Cardiac muscle cell (in vitro differentiated cells and primary cell): ENCODE data around the gene HOXB2. TPM values are rescaled to one million over a fixed set of nuclear protein-coding genes. Genes with fewer than 3 reads are reported as not detected.

Source experiments
- DNase-seq, 2 donors: peaks; one replicate each; pipeline versions ENCODE4 v3.0.0 to v3.0.0-alpha.2; 2010 to 2017; ENCODE audit warnings: low read depth in 1 of 2, low spot score in 1 of 2
- H3K27ac ChIP-seq: fragments of 200-600 bp; sonication (generic); 2 replicates; pipeline ENCODE4 v1.5.1; 2016
- H3K27me3 ChIP-seq: fragments of 200-600 bp; sonication (generic); 2 replicates; pipeline ENCODE4 v1.6.0; 2016; ENCODE audit warnings: control low read depth
- H3K36me3 ChIP-seq: fragments of 200-600 bp; sonication (generic); 2 replicates; pipeline ENCODE4 v1.5.1; 2016; ENCODE audit warnings: control low read depth
- H3K4me1 ChIP-seq: fragments of 200-600 bp; sonication (generic); 2 replicates; pipeline ENCODE4 v1.8.1; 2017; ENCODE audit warnings: low read depth, mild to moderate bottlenecking, mixed run types
- H3K4me3 ChIP-seq: fragments of 200-600 bp; sonication (generic); 2 replicates; pipeline ENCODE4 v1.5.1; 2016; ENCODE audit warnings: mild to moderate bottlenecking
- H3K9me3 ChIP-seq: fragments of 200-600 bp; sonication (generic); 2 replicates; pipeline ENCODE4 v1.5.1; 2017; ENCODE audit warnings: low read depth, mild to moderate bottlenecking, control low read depth
- polyA plus RNA-seq: library from polyadenylated mRNA; unstranded; fragments of >200 nt; fragmentation: Nextera tagmentation; extraction: Ambion mirVana; gene quantifications from 2 replicates; pipeline ENCODE4 v1.2.1, GENCODE V29; 2016
- total RNA-seq: library from RNA; depleted of rRNA; stranded (reverse); fragments of >200 nt; gene quantifications from 2 replicates; pipeline ENCODE4 v1.2.3, GENCODE V29; 2016
- TF ChIP-seq, protein P1 (sequence below): IDR thresholded peaks from 2 replicates; pipeline ENCODE4 v1.5.1; 2012; ENCODE audit warnings: low read depth, mild to moderate bottlenecking, low read length

HOXB2 gene
- total and polyA plus RNA-seq, 2 experiments from 2014 or later: 107 to 111 TPM

GRCh38 chr17:48505788-48506187 is 39.1 kb downstream of the HOXB2 start:
- TF ChIP-seq, protein P1, sequence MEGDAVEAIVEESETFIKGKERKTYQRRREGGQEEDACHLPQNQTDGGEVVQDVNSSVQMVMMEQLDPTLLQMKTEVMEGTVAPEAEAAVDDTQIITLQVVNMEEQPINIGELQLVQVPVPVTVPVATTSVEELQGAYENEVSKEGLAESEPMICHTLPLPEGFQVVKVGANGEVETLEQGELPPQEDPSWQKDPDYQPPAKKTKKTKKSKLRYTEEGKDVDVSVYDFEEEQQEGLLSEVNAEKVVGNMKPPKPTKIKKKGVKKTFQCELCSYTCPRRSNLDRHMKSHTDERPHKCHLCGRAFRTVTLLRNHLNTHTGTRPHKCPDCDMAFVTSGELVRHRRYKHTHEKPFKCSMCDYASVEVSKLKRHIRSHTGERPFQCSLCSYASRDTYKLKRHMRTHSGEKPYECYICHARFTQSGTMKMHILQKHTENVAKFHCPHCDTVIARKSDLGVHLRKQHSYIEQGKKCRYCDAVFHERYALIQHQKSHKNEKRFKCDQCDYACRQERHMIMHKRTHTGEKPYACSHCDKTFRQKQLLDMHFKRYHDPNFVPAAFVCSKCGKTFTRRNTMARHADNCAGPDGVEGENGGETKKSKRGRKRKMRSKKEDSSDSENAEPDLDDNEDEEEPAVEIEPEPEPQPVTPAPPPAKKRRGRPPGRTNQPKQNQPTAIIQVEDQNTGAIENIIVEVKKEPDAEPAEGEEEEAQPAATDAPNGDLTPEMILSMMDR: no peak
- H3K9me3 ChIP-seq: no peaks in the 10 kb centered on the region
- peaks cover 52% of the 10 kb centered on the region for H3K4me1 ChIP-seq
- DNase-seq: peak; percentile 64 to 80
- H3K36me3 ChIP-seq: no peaks in the 10 kb centered on the region
- H3K27me3 ChIP-seq: no peaks in the 10 kb centered on the region
- peak overlapping the region; percentile 87 for H3K27ac ChIP-seq
- no peak overlapping the region for H3K4me3 ChIP-seq

DNA sequence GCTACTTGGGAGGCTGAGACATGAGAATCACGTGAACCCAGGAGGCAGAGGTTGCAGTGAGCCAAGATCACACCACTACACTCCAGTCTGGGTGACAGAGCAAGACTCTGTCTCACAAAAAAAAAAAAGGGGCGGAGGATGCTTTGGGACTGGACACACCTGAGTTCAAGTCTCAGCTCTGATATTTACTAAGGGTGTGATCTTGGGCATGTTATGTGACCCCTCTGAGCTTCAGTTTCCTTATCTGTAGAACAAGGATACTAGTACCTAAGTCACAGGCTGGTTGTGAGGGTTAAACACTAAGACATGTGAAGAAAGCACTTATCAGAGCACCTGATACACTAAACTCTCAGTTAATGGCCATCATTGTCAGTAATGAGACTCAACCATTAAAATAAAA is 40.0 kb downstream of the HOXB2 start:
- DNase-seq: no peak
- Histone ChIP-seq H3K9me3 (no peaks in the 10 kb centered on the region), H3K36me3 (no peaks in the 10 kb centered on the region), H3K4me1 (peaks cover 60% of the 10 kb centered on the region), H3K27ac (peak overlapping the region; percentile 87), H3K27me3 (no peaks in the 10 kb centered on the region), H3K4me3 (no peak overlapping the region)
- TF ChIP-seq, protein P1: no peak

DNA sequence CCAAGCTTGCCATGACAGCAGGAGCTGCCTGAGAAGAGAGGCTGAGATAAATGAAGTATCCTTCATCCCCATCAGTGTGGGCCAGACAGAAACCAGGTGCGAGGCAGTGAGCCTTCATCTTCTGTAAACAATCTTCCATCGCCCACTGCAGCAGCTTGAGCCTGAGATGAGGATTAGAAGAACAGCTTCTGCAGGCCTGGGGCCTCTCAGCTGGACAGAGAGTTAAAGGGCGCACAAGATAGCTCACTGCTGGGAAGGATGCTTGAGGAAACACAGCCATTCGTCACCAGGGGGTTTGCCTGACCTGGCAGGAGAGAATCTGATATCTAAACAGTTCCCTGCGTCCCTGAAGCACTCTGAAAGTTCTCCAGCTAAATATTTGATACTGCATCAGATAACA is 41.2 kb downstream of the HOXB2 start:
- Histone ChIP-seq H3K36me3 (no peaks in the 10 kb centered on the region), H3K9me3 (no peaks in the 10 kb centered on the region), H3K4me3 (no peak overlapping the region), H3K4me1 (peaks cover 65% of the 10 kb centered on the region), H3K27me3 (no peaks in the 10 kb centered on the region), H3K27ac (peak overlapping the region; percentile 87)
- DNase-seq: peak in 1 of 2 donors; percentile 95
- TF ChIP-seq, protein P1: no peak

DNA sequence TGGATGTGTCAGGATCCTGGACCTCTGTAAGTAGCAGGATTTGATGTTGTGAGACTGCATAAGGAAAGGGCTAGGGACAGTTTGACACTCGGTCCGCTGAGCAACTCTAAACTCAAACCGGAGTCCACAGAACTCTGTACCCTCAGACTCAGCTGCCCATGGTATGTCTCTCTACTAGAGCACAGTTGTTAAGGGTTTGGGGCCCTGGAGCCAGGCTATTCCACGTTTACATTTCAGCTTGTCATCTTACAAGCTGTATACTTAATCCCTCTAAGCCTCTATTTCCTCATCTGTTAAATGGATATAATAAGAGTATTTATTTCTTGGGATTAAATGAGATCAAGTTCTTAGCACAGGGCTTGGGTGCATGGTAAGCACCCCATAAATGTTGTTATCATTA is 42.0 kb downstream of the HOXB2 start:
- Histone ChIP-seq H3K4me1 (peaks cover 73% of the 10 kb centered on the region), H3K4me3 (no peak overlapping the region), H3K9me3 (no peaks in the 10 kb centered on the region), H3K27me3 (no peaks in the 10 kb centered on the region), H3K27ac (peak overlapping the region; percentile 29), H3K36me3 (no peaks in the 10 kb centered on the region)
- TF ChIP-seq, protein P1: no peak
- DNase-seq: peak in 1 of 2 donors; percentile 35

DNA sequence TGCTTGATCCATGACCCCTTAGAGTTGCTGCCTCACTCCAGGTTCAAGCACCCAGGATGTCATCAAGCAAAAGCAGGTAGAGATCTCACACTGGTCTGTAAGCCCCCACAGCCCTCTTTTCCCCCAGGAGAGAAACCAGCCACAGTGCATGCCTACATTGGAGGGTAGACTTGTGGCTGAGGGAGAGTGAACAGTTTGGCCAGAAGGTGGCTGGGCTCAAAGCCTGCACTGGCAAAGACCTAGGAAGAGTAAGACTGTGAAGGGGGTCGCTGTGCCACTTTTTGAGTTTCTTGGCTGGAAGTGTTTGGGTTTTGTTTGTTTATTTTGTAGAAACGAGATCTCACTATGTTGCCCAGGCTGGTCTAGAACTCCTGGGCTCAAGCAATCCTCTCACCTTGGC is 42.6 kb downstream of the HOXB2 start:
- Histone ChIP-seq H3K36me3 (no peaks in the 10 kb centered on the region), H3K4me3 (no peak overlapping the region), H3K4me1 (peaks cover 77% of the 10 kb centered on the region), H3K9me3 (no peaks in the 10 kb centered on the region), H3K27ac (peak overlapping the region; percentile 29), H3K27me3 (no peaks in the 10 kb centered on the region)
- TF ChIP-seq, protein P1: no peak
- no peak for DNase-seq
